SK-N-MC (cell line): ENCODE data around the gene ABR.

Experiments used
- EZH2 ChIP-seq: fragments of 200-600 bp; sonication (generic); IDR thresholded peaks from one replicate; pipeline ENCODE4 v1.6.1; 2017; ENCODE audit warnings: antibody characterized with exemption
- POLR2AphosphoS5 ChIP-seq: IDR thresholded peaks from 2 replicates; pipeline ENCODE4 v1.6.1; 2012; ENCODE audit warnings: mild to moderate bottlenecking, low read depth, low read length, borderline replicate concordance

- TF ChIP-seq POLR2AphosphoS5 (no peak), EZH2 (no peak)
These were observed 176.2 kb downstream of the ABR start for GRCh38 chr17:1003633-1003971.
